ENCODE results near the gene INSYN1. TPM values are rescaled to one million over a fixed set of nuclear protein-coding genes. Genes with fewer than 3 reads are reported as not detected.

Gene INSYN1
- total and polyA plus RNA-seq, 9 of the 15 experiments (the other 6 are each of a cell fraction or from before 2014, with no cell fraction given) = not detected

DNA sequence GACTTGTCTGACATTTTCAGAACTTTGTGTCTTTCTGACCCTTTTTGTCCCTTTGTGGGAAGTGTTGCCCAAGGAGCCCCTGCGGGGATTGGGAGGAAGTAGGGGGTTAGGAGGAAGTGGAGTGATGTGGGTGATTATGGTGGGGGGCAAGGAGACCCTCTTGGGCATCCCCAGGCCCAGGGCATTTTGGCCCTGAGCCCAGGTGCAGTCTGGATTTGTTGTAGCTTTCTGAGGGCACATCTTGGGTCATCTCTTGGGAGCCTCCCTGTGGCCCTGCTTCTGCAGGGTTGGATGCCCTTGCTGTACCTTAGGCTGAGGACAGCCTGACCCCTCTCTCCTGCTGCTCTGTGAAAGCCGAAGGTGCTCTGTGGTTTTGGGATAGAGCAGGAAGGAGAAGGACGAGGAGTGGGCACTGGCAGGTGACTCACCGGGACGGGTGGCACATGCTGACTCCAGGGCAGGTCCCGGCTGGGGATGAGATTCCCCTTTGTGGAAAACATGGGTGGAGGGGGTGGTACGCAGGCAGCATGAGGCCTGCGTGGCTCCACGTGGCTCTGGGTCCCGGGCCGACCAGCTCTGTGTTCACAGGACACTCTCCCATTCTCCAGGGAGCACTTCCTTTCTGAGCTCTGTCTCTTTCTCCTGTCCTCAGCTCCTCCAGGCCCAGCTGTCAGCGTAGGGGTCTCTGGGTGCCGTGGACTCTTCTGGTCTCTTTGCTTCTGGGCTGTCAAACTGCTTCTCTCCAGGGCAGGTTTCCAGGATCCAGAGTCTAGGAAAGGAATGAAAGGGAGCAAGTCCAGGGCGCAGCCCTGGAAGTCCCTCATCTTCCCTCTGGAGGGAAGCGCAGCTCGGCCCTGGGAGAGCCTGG is 57.1 kb downstream of the INSYN1 start:
- no peak overlapping the region for H3K4me2 ChIP-seq (ENCODE audit: insufficient read depth, low read length)

More for the DNA sequence above, 57.1 kb downstream of the INSYN1 start:
- ATAC-seq = no peak
- Histone ChIP-seq H2AFZ (ENCODE audit: low read depth, low read length) (no peak overlapping the region), H3K9ac (ENCODE audit: insufficient read depth in 1 of 2, low read depth in 2 of 2, low read length in 2 of 2) (no peak overlapping the region), H3K27ac (ENCODE audit: extremely low read depth, low read depth, low read length) (no peak overlapping the region), H3K9me1 (ENCODE audit: control insufficient read depth, insufficient read depth, low read length) (no peaks in the 10 kb centered on the region), H3K4me1 (replicated peaks in 1 of 2; ENCODE audit: control insufficient read depth in 2 of 2, insufficient read depth in 2 of 2, low read length in 2 of 2) (peaks cover 0 to 7% of the 10 kb centered on the region in 2 experiments; a peak in 1 of 5 replicates), H3K27me3 (ENCODE audit: control insufficient read depth in 2 of 2, insufficient read depth in 2 of 2, low read length in 2 of 2) (peaks cover 0 to 23% of the 10 kb centered on the region in 2 experiments; a peak in 3 of 5 replicates), H3K4me3 (no peak overlapping the region), H4K20me1 (replicated peaks; ENCODE audit: control insufficient read depth, insufficient read depth, low read length) (peaks cover 12% of the 10 kb centered on the region), H3K79me2 (ENCODE audit: control insufficient read depth, insufficient read depth, low read length) (no peaks in the 10 kb centered on the region), H3K9me3 (replicated peaks; ENCODE audit: control insufficient read depth, insufficient read depth, low read depth, low read length) (no peaks in the 10 kb centered on the region), H3K36me3 (ENCODE audit: control insufficient read depth, insufficient read depth, low read length) (no peaks in the 10 kb centered on the region)
- no peak for FAIRE-seq
- ChIA-PET CTCF (ENCODE audit: low intra/inter-chr PET ratio) (no interaction called here), POLR2A (interaction anchor here (0.6 to 1.1 kb wide), 6 partner anchors 66 to 902 kb away, joined by 3 to 5 read pairs (median 3); no protein-coding TSS in a partner anchor)
- TF ChIP-seq TEAD1 (CRISPR knock-in tag; IDR thresholded peaks at IDR 0.05) = no peak
- no peak for TF ChIP-seq NFIX (CRISPR knock-in tag; IDR thresholded peaks at IDR 0.05; ENCODE audit: low read depth)
- no peak for TF ChIP-seq NFIC (IDR thresholded peaks at IDR 0.05)
- no peak for TF ChIP-seq CREB1 (IDR thresholded peaks at IDR 0.05)
- TF ChIP-seq CREB1 (CRISPR knock-in tag; IDR thresholded peaks at IDR 0.05) = no peak
- TF ChIP-seq FOXA3 (CRISPR knock-in tag; conservative IDR thresholded peaks at IDR 0.05 in 1 of 2, IDR thresholded peaks at IDR 0.05 in 1 of 2) = no peak
- no peak for TF ChIP-seq CC2D1A (IDR thresholded peaks at IDR 0.05)
- TF ChIP-seq, protein P1, sequence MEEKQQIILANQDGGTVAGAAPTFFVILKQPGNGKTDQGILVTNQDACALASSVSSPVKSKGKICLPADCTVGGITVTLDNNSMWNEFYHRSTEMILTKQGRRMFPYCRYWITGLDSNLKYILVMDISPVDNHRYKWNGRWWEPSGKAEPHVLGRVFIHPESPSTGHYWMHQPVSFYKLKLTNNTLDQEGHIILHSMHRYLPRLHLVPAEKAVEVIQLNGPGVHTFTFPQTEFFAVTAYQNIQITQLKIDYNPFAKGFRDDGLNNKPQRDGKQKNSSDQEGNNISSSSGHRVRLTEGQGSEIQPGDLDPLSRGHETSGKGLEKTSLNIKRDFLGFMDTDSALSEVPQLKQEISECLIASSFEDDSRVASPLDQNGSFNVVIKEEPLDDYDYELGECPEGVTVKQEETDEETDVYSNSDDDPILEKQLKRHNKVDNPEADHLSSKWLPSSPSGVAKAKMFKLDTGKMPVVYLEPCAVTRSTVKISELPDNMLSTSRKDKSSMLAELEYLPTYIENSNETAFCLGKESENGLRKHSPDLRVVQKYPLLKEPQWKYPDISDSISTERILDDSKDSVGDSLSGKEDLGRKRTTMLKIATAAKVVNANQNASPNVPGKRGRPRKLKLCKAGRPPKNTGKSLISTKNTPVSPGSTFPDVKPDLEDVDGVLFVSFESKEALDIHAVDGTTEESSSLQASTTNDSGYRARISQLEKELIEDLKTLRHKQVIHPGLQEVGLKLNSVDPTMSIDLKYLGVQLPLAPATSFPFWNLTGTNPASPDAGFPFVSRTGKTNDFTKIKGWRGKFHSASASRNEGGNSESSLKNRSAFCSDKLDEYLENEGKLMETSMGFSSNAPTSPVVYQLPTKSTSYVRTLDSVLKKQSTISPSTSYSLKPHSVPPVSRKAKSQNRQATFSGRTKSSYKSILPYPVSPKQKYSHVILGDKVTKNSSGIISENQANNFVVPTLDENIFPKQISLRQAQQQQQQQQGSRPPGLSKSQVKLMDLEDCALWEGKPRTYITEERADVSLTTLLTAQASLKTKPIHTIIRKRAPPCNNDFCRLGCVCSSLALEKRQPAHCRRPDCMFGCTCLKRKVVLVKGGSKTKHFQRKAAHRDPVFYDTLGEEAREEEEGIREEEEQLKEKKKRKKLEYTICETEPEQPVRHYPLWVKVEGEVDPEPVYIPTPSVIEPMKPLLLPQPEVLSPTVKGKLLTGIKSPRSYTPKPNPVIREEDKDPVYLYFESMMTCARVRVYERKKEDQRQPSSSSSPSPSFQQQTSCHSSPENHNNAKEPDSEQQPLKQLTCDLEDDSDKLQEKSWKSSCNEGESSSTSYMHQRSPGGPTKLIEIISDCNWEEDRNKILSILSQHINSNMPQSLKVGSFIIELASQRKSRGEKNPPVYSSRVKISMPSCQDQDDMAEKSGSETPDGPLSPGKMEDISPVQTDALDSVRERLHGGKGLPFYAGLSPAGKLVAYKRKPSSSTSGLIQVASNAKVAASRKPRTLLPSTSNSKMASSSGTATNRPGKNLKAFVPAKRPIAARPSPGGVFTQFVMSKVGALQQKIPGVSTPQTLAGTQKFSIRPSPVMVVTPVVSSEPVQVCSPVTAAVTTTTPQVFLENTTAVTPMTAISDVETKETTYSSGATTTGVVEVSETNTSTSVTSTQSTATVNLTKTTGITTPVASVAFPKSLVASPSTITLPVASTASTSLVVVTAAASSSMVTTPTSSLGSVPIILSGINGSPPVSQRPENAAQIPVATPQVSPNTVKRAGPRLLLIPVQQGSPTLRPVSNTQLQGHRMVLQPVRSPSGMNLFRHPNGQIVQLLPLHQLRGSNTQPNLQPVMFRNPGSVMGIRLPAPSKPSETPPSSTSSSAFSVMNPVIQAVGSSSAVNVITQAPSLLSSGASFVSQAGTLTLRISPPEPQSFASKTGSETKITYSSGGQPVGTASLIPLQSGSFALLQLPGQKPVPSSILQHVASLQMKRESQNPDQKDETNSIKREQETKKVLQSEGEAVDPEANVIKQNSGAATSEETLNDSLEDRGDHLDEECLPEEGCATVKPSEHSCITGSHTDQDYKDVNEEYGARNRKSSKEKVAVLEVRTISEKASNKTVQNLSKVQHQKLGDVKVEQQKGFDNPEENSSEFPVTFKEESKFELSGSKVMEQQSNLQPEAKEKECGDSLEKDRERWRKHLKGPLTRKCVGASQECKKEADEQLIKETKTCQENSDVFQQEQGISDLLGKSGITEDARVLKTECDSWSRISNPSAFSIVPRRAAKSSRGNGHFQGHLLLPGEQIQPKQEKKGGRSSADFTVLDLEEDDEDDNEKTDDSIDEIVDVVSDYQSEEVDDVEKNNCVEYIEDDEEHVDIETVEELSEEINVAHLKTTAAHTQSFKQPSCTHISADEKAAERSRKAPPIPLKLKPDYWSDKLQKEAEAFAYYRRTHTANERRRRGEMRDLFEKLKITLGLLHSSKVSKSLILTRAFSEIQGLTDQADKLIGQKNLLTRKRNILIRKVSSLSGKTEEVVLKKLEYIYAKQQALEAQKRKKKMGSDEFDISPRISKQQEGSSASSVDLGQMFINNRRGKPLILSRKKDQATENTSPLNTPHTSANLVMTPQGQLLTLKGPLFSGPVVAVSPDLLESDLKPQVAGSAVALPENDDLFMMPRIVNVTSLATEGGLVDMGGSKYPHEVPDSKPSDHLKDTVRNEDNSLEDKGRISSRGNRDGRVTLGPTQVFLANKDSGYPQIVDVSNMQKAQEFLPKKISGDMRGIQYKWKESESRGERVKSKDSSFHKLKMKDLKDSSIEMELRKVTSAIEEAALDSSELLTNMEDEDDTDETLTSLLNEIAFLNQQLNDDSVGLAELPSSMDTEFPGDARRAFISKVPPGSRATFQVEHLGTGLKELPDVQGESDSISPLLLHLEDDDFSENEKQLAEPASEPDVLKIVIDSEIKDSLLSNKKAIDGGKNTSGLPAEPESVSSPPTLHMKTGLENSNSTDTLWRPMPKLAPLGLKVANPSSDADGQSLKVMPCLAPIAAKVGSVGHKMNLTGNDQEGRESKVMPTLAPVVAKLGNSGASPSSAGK (IDR thresholded peaks at IDR 0.05) = no peak
- BruUV-seq (replicated peaks) = no TSS peak
- in situ Hi-C loops (cut with MboI) (loop anchor here (5.0 kb wide), 1 partner anchor 134 kb away; no protein-coding TSS in a partner anchor), intact Hi-C loops (cut with micrococcal nuclease) (no loop called here)
- 25% methylated on average over 16 of the region's 16 CpGs for WGBS (ENCODE audit: insufficient coverage, low coverage, missing lambda C conversion rate)
- DNase-seq (ENCODE audit: extremely low read depth in 1 of 4, low spot score in 3 of 4) = no peak

Measured in K562 (cell line).